AG20443 (cell line): ENCODE measurements around the gene SPOCK2.
"Not testable (repeated sequence)": the region's sequence is repeated elsewhere in the genome, so short reads cannot be mapped to it uniquely, and the experiment has no call there.

Source experiments
- DNase-seq: peaks from one replicate; pipeline ENCODE4 v3.0.0; 2012; ENCODE audit warnings: low spot score, mixed read lengths

Gene SPOCK2

GRCh38 chr10:72087969-72088888 lies at the start of gene SPOCK2:
TSS of gene SPOCK2 (minus strand) at chr10:72088551. CDS start at chr10:72088328, 223 bp downstream.
- DNase-seq: peak; percentile 33

- no peak for DNase-seq
These were observed 49.2 kb upstream of the SPOCK2 start for GRCh38 chr10:72137583-72137982.

GRCh38 chr10:72136225-72136624 lies 47.9 kb upstream of the SPOCK2 start:
- not testable (repeated sequence) for DNase-seq

DNA sequence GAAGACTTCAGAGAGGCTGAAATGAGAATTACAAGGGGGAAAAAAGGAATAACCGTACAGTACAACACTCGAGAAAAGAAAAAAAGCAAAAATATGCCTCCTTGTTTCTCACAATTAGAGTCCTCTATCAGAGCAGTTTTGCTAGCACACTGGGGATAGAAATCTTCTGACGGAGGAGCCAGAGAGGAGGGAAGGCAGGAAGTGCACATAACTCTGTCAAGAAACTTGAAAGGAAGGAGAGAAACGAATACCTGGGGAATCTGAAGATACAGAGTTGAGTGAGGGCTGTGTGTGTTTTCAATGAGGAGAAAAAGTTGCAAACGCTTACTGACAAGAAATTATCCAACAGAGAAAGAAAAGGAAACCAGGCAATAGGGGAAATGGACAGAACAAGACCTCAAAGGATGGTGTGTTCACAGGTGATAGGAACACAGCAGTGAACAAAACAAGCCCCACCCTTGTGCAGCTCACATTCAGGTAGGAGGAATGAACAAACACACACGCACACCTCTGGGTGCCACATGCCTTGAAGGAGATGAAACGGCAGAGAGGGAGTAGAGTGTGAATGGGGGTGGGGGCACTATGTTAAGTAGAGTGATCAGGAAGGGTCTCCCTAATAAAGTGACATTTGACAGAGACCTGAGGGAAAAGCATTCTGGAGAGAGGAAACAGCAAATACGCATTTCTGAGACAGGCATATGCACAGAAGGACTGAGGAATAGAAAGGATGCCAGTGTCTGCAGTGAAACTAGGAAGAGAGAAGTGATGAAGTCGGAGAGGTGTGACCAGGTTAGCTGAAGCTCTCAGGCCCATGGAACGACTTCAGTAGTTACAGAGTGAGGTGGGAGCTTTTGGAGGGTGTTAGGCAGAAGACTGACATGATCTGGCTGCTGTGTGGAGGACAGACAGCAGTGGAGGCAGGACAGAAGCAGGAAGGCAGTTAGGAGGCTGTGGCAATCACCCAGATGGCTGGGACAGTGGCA lies 46.7 kb upstream of the SPOCK2 start:
- no peak for DNase-seq

GRCh38 chr10:72133517-72133916 lies 45.2 kb upstream of the SPOCK2 start:
- peak; percentile 75 for DNase-seq

DNA sequence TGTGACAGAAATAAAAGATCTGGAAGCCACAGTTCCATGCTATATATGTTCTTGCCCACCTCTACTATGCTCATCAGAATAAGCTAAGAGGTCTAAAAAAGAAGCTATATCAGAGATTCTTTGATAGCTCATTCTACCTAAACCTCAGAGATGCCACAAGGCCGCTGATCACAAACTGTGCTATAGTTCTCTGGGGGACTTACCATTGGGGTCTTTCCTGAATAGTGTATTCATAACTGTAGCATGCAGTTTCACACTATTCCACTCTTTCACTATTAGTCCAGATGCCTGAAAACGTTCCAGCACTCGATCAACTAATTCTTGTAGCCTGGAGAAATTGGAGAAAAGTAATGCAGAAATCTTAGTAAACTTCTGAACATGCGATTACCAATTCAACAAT lies 44.5 kb upstream of the SPOCK2 start:
- no peak for DNase-seq

DNA sequence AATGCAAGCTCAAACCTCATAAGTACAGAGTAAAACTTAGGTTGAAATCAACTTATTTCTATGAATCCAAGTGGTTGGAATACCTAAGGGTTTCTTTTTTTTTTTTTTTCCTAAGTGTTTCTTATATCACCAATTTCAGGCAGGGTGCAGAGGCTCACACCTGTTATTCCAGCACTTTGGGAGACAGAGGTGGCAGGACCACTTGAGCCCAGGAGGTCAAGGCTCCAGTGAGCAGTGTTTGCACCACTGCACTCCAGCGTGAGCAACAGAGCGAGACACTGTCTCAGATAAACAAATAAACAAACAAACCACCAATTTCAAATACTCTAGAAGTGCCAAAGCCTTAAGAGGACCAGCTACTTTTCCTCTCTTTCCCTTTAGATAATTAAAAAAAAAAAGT lies 39.2 kb upstream of the SPOCK2 start:
- DNase-seq: no peak

DNA sequence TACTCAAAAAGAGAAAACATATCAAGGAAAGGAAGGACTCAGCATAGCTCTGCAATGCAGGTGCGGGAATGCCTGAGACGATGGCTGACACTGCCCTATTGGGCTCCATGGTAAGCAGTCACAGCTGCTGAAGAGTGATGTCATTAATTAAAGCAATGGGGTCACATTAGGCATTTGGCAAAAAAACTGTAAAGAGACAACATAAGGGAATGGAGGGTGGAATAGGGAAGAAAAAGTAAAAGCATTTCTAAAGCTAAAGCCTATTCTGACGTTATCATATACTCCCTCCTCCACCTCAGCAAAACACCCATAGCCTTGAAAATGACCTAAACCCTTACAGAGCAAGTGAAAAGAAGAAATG lies 38.5 kb upstream of the SPOCK2 start:
- no peak for DNase-seq

GRCh38 chr10:72126184-72126871 lies 38.0 kb upstream of the SPOCK2 start:
- peak; percentile 36 for DNase-seq

- peak; percentile 62 for DNase-seq
These were observed 36.6 kb upstream of the SPOCK2 start for GRCh38 chr10:72124989-72125388.

- DNase-seq: no peak
These were observed 36.0 kb upstream of the SPOCK2 start for GRCh38 chr10:72124381-72124780.

GRCh38 chr10:72123616-72124015 lies 35.3 kb upstream of the SPOCK2 start:
- no peak for DNase-seq

GRCh38 chr10:72122221-72122620 lies 33.9 kb upstream of the SPOCK2 start:
- DNase-seq: no peak

- no peak for DNase-seq
These were observed 33.0 kb upstream of the SPOCK2 start for GRCh38 chr10:72121389-72121788.

GRCh38 chr10:72116372-72116771 lies 28.0 kb upstream of the SPOCK2 start:
- no peak for DNase-seq

DNA sequence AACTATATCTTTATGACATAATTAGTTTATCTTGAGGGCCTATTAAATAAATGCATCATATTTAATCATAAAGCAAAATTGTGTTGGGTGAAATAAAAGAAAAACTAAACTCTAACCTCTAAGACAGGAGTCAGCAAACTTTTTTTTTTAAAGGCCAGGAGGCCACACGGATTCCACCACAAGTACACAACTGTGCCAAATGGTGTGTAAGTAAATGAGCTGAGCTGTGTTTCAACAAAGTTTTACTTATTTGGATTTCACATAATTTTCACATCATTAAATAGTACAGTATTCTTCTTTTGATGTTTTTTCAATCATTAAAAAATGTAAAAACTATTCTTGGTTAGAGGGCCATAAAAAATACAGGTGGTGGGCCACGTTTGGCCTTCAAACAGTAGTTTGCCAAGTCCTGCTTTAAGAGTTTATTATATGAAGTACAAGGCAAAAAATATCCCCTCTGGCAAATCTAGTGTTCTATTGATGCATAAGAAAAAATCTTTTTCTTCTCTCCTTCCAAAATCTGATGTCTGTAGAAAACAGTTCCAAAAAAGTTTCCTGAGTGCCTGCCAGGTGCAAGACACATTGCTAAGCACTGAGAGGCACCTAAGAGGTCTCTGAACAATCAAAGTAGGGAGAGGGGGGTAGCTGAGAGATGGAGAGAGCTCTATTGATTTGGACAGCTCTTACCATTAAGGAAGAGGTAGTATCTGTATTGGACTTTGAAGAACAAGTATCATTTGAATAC lies 26.5 kb upstream of the SPOCK2 start:
- no peak for DNase-seq

- DNase-seq: no peak
These were observed 22.5 kb upstream of the SPOCK2 start for GRCh38 chr10:72110673-72111401.

GRCh38 chr10:72109636-72110157 lies 21.3 kb upstream of the SPOCK2 start:
- no peak for DNase-seq

- no peak for DNase-seq
These were observed 20.7 kb upstream of the SPOCK2 start for GRCh38 chr10:72108830-72109635.

DNA sequence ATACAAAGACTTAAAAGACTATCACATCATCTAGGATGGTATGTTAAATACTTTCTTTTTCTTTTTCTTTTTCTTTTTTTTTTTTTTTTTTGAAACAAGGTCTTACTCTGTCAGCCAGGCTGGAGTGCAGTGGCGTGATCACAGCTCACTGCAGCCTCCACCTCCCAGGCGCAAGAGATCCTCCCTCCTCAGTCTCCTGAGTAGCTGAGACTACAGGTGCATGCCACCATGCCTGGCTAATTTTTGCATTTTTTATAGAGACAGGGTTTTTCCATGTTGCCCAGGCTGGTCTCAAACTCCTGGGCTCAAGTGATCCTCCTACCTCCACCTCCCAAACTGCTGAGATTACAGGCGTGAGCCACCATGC lies 19.6 kb upstream of the SPOCK2 start:
- not testable (repeated sequence) for DNase-seq
